ENCODE results near the gene CNN1.
"Not testable (repeated sequence)": the region's sequence is repeated elsewhere in the genome, so short reads cannot be mapped to it uniquely, and the experiment has no call there.

The CNN1 gene

DNA sequence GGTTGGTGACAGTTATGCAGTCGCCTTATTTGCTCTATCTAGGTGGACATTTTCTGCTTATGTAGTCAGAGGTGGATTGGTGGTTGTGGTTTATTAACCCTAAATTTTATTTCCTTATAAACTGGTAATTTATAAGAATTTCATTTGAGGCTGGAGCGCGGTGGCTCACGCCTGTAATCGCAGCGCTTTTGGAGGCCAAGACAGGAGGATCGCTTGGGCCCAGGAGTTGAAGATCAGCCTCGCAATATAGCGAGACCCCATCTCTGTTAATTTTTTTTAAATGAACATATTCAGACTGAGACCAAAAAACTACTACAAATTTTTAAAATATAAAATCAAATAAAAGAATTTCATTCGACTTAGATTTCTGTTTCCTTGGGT, 59.4 kb downstream of the CNN1 start:
- H3K9ac ChIP-seq (ENCODE audit: low read depth, low read length, poor library complexity, severe bottlenecking), result peak overlapping the region; percentile 91
- H3K4me1 ChIP-seq (ENCODE audit: insufficient read depth, low read length, poor library complexity, severe bottlenecking), result peaks cover 35% of the 10 kb centered on the region
- H3K4me3 ChIP-seq (ENCODE audit: low read length, poor library complexity, severe bottlenecking), result peak overlapping the region; percentile 90
- TF ChIP-seq EZH2phosphoT487 (IDR thresholded peaks at IDR 0.05; ENCODE audit: borderline replicate concordance), result no peak
- TF ChIP-seq, protein P1, sequence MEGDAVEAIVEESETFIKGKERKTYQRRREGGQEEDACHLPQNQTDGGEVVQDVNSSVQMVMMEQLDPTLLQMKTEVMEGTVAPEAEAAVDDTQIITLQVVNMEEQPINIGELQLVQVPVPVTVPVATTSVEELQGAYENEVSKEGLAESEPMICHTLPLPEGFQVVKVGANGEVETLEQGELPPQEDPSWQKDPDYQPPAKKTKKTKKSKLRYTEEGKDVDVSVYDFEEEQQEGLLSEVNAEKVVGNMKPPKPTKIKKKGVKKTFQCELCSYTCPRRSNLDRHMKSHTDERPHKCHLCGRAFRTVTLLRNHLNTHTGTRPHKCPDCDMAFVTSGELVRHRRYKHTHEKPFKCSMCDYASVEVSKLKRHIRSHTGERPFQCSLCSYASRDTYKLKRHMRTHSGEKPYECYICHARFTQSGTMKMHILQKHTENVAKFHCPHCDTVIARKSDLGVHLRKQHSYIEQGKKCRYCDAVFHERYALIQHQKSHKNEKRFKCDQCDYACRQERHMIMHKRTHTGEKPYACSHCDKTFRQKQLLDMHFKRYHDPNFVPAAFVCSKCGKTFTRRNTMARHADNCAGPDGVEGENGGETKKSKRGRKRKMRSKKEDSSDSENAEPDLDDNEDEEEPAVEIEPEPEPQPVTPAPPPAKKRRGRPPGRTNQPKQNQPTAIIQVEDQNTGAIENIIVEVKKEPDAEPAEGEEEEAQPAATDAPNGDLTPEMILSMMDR (conservative IDR thresholded peaks at IDR 0.05; ENCODE audit: low read length), result no peak
- peak overlapping the region; percentile 95 for H3K4me2 ChIP-seq (ENCODE audit: low read depth, low read length, poor library complexity, severe bottlenecking)
- H3K9me2 ChIP-seq (replicated peaks; ENCODE audit: low read depth, low read length), result no peaks in the 10 kb centered on the region
- peaks cover 55% of the 10 kb centered on the region for H3K79me2 ChIP-seq (ENCODE audit: insufficient read depth, low read length)
- H3K27me3 ChIP-seq (ENCODE audit: insufficient read depth, low read length, poor library complexity, severe bottlenecking), result no peaks in the 10 kb centered on the region
- H3K9me3 ChIP-seq (ENCODE audit: insufficient read depth, low read depth, low read length), result no peaks in the 10 kb centered on the region
- peaks cover 46% of the 10 kb centered on the region for H4K20me1 ChIP-seq (ENCODE audit: insufficient read depth, low read length, poor library complexity, severe bottlenecking)
- H3F3A ChIP-seq (ENCODE audit: low read depth), result no peaks in the 10 kb centered on the region
- H2AFZ ChIP-seq (ENCODE audit: low read length), result peak overlapping the region; percentile 78; the same call in 1 of the 2 replicates
- no peaks in the 10 kb centered on the region for H3K36me3 ChIP-seq (ENCODE audit: insufficient read depth, low read length)

DNA sequence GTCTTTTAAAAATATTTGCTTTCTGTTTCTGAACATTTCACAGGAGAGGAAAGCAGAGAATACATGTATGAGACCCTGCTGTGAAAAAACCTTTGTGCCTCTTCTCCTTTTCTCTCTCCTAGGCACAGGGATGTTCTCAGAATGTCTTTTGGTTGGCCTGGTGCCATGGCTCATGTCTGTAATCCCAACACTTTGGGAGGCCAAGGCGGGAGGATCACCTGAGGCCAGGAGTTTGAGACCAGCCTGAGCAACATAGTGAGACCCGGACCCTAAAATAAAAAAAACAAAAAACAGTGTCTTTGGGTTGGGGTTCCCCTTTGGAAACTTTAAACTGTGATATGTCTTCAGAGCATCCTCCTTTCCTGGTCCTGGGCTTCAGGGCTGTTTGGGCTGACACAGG, 60.1 kb downstream of the CNN1 start:
- Histone ChIP-seq H3K9me2 (replicated peaks; ENCODE audit: low read depth, low read length) (no peaks in the 10 kb centered on the region), H3K79me2 (ENCODE audit: insufficient read depth, low read length) (peaks cover 61% of the 10 kb centered on the region), H3F3A (ENCODE audit: low read depth) (no peaks in the 10 kb centered on the region), H3K9me3 (ENCODE audit: insufficient read depth, low read depth, low read length) (no peaks in the 10 kb centered on the region), H2AFZ (ENCODE audit: low read length) (no peak overlapping the region), H3K36me3 (ENCODE audit: insufficient read depth, low read length) (no peaks in the 10 kb centered on the region), H3K4me3 (ENCODE audit: low read length, poor library complexity, severe bottlenecking) (peak overlapping the region; percentile 90), H3K9ac (ENCODE audit: low read depth, low read length, poor library complexity, severe bottlenecking) (peak overlapping the region; percentile 91), H3K27me3 (ENCODE audit: insufficient read depth, low read length, poor library complexity, severe bottlenecking) (no peaks in the 10 kb centered on the region), H3K4me2 (ENCODE audit: low read depth, low read length, poor library complexity, severe bottlenecking) (peak overlapping the region; percentile 95), H4K20me1 (ENCODE audit: insufficient read depth, low read length, poor library complexity, severe bottlenecking) (peaks cover 46% of the 10 kb centered on the region), H3K4me1 (ENCODE audit: insufficient read depth, low read length, poor library complexity, severe bottlenecking) (peaks cover 29% of the 10 kb centered on the region)
- TF ChIP-seq, protein P1 (conservative IDR thresholded peaks at IDR 0.05; ENCODE audit: low read length), result no peak
- TF ChIP-seq EZH2phosphoT487 (IDR thresholded peaks at IDR 0.05; ENCODE audit: borderline replicate concordance), result no peak

DNA sequence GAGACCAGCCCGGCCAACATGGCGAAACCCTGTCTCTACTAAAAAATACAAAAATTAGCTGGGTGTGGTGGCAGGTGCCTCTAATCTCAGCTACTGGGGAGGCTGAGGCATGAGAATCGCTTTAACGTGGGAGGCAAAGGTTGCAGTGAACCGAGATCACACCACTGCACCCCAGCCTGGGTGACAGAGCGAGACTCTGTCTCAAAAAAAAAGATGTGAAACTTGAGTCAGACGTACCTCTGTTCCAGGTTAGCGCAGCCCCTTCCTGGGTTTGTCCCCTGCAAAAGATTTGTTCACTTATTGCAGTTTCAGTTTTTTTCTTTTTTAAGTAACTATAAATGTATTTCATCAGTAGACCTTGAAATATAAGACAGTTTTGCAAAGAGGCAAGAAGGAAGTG, 61.1 kb downstream of the CNN1 start:
- not testable (repeated sequence) for H2AFZ ChIP-seq (ENCODE audit: low read length); H3K36me3 ChIP-seq (ENCODE audit: insufficient read depth, low read length); H3F3A ChIP-seq (ENCODE audit: low read depth); H3K9me3 ChIP-seq (ENCODE audit: insufficient read depth, low read depth, low read length); H3K27me3 ChIP-seq (ENCODE audit: insufficient read depth, low read length, poor library complexity, severe bottlenecking); H3K9me2 ChIP-seq (replicated peaks; ENCODE audit: low read depth, low read length)
- Histone ChIP-seq H4K20me1 (ENCODE audit: insufficient read depth, low read length, poor library complexity, severe bottlenecking) (peaks cover 46% of the 10 kb centered on the region), H3K4me1 (ENCODE audit: insufficient read depth, low read length, poor library complexity, severe bottlenecking) (peaks cover 29% of the 10 kb centered on the region), H3K4me3 (ENCODE audit: low read length, poor library complexity, severe bottlenecking) (peak overlapping the region; percentile 90), H3K4me2 (ENCODE audit: low read depth, low read length, poor library complexity, severe bottlenecking) (peak overlapping the region; percentile 95), H3K9ac (ENCODE audit: low read depth, low read length, poor library complexity, severe bottlenecking) (peak overlapping the region; percentile 91), H3K79me2 (ENCODE audit: insufficient read depth, low read length) (peaks cover 71% of the 10 kb centered on the region)

Measured in Loucy (cell line).